ENCODE data around the gene PPP3CA.

DNA sequence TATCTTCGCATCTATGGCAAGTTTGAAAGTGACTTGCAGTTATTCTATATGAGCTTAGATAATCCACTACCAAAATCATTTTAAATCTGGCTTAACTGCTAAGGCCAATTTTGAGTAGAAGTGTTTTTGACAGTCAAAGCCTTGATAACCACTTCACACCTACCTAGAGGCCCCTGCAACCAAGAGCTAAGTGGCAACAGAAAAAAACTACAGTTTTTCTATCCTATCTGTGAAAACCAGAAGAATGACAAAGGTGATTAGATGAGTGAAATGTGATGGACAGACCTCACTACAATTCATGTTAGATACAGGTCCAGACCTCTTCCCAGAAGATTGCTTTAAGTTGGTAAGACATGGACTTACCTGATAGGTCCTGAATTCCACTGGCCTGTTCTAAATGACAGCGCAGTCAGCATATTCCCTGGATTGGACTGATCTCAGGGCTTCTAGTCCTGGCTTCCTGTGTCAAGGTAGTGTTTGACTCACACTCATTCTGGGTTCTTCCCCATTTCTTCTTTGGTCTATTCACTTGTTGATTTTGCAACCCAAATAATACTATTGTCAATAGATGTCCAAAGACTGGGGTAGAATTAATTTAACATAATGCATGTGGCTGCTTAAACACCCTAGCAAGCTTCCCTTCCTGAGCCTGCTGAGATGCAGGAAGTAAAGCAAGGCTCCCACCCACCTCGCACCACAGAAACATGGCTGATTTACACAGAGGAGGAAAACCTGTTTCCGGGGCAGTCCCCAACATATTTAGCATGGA, 65.1 kb downstream of the PPP3CA start:
- TF ChIP-seq CTCF (IDR thresholded peaks at IDR 0.05; ENCODE audit: low read length) (no peak), EZH2 (IDR thresholded peaks at IDR 0.05; ENCODE audit: borderline replicate concordance, low read length) (no peak)
